ENCODE measurements around the gene BMP10.

- no peak for TF ChIP-seq EZH2 (IDR thresholded peaks at IDR 0.05; ENCODE audit: borderline replicate concordance, low read length)
- no peak for TF ChIP-seq CTCF (conservative IDR thresholded peaks at IDR 0.05 in 1 of 2, IDR thresholded peaks at IDR 0.05 in 1 of 2; ENCODE audit: extremely low read depth in 1 of 2, insufficient read depth in 1 of 2, low read depth in 1 of 2, low read length in 2 of 2)
These were observed 45.3 kb downstream of the BMP10 start for GRCh38 chr2:68825866-68826265.

All from mammary epithelial cell (primary cell).